22Rv1 (cell line): ENCODE data around the gene KDM2A.
"Not testable (repeated sequence)": the region's sequence is repeated elsewhere in the genome, so short reads cannot be mapped to it uniquely, and the experiment has no call there.

Experiments used
- H3K27ac ChIP-seq: fragments of 450-650 bp; 2 replicates; pipeline ENCODE4 v1.5.1; 2017
- ZFX ChIP-seq: fragments of 450-650 bp; IDR thresholded peaks from 2 replicates; pipeline ENCODE4 v1.6.1; 2017; ENCODE audit warnings: antibody characterized with exemption, borderline replicate concordance
- TF ChIP-seq, protein P1 (sequence below): fragments of 450-650 bp; IDR thresholded peaks from 2 replicates; pipeline ENCODE4 v1.5.1; 2017; ENCODE audit warnings: mild to moderate bottlenecking

Gene KDM2A

DNA sequence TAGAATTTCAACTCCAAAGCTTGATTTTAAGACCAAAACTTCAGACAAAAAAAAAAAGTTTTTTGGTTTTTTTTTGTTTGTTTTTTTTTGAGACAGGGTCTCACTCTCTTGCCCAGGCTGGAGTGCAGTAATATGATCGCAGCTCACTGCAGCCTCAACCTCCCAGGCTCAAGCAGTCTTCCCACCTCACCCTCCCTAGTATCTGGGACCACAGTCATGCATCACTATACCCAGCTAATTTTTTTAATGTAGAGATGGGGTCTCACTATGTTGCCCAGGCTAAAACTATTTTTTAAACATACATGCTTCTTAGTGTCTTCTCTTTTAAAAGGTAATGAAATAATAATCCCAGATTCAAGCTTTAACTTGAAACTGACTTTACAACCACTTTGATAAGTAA lies 111.8 kb downstream of the KDM2A start:
- H3K27ac ChIP-seq: no peak overlapping the region
- TF ChIP-seq, protein P1, sequence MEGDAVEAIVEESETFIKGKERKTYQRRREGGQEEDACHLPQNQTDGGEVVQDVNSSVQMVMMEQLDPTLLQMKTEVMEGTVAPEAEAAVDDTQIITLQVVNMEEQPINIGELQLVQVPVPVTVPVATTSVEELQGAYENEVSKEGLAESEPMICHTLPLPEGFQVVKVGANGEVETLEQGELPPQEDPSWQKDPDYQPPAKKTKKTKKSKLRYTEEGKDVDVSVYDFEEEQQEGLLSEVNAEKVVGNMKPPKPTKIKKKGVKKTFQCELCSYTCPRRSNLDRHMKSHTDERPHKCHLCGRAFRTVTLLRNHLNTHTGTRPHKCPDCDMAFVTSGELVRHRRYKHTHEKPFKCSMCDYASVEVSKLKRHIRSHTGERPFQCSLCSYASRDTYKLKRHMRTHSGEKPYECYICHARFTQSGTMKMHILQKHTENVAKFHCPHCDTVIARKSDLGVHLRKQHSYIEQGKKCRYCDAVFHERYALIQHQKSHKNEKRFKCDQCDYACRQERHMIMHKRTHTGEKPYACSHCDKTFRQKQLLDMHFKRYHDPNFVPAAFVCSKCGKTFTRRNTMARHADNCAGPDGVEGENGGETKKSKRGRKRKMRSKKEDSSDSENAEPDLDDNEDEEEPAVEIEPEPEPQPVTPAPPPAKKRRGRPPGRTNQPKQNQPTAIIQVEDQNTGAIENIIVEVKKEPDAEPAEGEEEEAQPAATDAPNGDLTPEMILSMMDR: no peak
- TF ChIP-seq ZFX: no peak

DNA sequence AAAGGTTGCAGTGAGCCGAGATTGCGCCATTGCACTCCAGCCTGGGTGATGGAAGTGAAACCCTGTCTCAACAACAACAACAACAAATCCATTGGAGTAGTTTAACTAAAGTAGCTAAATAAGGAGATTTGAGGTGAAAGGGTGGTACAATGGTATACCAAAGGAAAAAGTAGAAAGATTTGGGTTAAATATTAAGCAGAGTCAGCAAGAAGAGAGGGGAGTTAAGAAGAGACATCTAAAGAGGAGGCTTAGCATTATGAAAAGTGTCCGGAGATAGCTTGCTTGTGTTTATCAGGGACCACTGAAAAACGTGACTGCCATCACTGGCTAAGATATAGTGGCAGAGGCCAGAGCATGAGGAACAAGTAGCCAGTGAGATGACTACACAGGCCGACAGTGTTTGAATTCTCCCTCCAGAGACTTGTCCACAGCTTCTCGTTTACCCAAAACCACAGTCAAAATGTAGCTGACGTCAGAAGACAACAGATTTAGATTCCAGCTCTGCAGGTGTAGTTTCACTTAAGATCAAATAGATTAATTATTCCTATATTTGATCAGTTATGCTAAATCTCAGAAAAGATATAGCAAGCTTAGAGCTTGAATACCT lies 114.6 kb downstream of the KDM2A start:
- no peak overlapping the region for H3K27ac ChIP-seq
- TF ChIP-seq, protein P1: no peak
- TF ChIP-seq ZFX: no peak

DNA sequence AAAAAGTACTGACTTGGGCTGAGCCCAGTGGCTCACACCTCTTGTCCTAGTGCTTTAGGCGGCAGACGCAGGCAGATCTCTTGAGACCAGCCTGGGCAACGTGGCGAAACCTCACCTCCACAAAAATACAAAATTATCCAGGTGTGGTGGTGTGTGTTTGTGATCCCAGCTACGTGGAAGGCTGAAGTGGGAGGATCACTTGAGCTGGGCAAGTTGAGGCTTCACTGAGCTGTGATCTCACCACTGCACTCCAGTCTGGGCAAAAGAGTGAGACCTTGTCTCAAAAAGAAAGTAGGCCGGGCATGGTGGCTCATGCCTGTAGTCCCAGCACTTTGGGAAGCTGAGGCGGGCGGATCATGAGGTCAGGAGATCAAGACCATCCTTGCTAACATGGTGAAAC lies 115.5 kb downstream of the KDM2A start:
- H3K27ac ChIP-seq: not testable (repeated sequence)

DNA sequence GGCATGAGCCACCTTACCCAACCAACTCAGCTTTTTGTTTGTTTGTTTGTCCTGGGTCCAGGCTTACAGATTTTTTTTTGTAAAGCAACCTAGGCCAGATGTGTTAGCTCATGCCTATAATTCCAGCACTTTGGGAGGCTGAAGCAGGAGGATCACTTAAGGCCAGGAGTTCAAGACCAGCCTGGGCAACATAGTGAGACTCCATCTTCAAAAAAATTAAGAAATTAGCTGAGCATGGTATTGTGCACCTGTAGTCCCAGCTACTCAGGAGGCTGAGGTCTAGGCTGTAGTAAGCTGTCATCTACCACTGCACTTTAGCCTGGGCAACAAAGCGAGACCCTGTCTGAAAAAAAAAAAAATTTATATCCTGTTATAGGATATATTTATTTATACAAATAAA lies 118.5 kb downstream of the KDM2A start:
- no peak for TF ChIP-seq ZFX
- TF ChIP-seq, protein P1: no peak
- peak overlapping the region; percentile 89; the same call in 1 of the 2 replicates for H3K27ac ChIP-seq

DNA sequence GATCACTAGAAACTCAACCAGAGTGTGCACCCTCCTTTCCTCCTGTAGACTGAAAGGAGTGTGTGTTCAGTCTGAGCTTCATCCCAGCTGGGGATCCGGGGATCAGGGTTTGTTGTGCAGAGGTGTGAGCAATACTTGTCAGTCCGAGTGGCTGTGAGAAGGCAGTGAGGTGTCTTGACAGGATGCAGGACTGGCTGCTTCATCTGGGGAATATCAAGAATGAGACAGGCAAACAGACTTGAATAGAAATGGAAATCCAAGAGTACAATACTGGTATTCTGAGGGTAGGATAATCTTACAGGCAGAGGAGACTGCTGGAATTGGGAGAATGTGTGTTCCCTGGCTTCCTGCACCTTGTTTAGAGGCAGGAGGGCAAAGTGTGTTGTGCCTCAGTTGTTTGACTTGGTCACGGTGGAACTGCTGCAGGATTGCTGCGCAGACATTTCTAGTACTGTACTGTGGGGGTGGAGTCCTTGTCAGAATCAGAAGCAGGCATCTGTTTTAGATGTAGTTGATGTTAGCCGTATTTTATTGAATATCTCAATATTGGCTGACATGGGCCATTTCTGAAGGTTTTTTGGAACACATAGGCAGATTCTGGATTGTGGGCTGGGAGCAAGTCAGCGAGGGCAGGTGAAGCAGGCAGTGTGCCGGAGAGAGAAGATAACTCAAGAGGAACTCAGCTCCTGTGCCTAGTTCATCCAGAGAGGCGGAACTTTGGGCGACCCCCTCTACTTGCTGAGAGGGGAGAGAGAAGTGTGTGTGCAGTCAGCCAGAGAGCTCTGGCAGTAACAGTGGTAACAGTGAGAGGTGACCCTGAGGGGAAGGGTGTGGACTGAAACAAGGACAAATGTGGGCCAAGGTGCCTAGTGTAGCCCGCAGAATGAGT lies 120.1 kb downstream of the KDM2A start:
- peak overlapping the region; percentile 89 for H3K27ac ChIP-seq
- TF ChIP-seq, protein P1: no peak
- TF ChIP-seq ZFX: no peak

DNA sequence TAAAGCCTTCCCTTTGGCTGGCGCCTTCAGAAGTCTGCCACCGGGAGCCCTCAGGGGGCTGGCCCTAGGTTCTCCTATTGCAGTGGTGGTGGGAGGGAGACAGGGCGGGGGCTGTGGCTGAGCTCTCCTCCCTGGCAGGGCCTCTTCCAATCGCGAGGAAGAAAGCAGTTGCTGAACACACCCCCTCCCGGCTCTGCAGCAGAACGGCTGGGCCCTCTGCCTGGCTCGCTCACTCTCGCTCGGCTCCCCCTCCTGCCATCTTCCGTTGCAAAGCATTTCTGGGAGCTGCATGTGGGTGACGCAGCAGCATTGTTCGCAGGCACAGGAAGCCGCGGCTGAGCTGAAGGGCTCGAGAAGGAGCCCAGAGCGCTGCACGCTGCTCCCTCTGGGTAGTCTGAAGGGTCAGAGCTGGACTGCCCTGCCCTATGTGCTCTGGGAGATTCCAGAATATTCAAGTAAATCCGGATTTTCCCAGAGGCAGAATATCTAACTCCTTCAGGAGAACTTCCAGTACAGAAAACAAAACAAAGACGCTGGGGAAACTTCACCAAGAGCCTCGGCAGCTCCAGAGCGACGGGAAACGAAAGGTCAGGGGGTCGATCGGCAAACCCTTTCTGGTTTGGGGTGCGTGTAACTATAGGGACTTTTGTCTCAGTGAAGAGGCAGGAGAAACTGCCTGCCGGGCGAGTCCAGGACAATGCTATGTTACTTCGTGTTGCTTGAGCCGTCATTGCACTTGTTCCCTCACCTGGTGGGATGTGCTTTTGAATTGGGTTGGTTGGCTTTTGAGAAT lies 120.9 kb downstream of the KDM2A start:
- H3K27ac ChIP-seq: peak overlapping the region; percentile 89
- no peak for TF ChIP-seq ZFX
- TF ChIP-seq, protein P1: no peak

DNA sequence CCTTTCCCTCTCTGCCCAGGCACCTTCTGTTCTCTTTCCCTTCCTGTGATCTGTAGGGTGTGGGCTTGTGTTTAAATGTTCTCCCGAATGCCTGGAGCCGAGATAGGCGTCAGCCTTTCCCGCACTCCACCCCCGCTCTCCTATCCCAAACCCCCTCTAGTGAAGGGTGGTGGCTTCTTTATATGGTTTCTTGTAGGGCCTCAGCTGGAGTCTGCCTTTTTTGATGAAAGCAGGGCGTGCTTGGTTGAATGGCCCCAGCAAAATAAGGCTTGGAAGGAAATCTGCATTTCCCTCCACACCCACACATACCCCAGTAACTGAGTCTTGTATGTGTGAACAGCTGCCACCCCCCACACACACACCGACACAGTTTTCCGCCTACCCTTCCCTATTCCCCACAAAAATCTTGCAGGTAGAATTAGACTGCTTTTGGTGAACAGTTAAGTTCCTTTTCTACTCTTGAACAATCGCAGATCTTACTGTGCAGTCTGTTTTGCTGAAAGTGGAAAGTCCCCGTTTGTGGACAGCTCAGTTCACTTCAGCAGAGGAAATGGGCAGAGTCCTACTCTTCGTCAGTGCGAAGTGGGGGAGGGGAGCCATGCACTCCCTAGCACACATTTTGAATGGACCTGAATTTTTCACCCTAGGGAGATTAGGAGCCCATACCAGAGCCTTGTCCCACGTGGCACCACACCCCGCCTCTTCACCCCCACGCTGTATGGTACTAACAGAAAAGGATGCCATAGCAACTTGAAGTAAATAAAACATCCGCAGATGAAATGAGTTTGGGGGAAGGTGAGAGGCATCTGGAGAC lies 121.7 kb downstream of the KDM2A start:
- peak overlapping the region; percentile 89 for H3K27ac ChIP-seq
- TF ChIP-seq, protein P1: no peak
- no peak for TF ChIP-seq ZFX
